Measurements from ENCODE around the gene EFCAB6.

EFCAB6 gene

GRCh38 chr22:43802897-43803495 is 9.1 kb downstream of the EFCAB6 start:
- no peak for TF ChIP-seq CTCF (IDR thresholded peaks at IDR 0.05; ENCODE audit: low read depth, low read length)
- no peak overlapping the region for H3K4me3 ChIP-seq (ENCODE audit: low read depth, low read length)
- no peak for DNase-seq (ENCODE audit: low read depth, low spot score)
- in situ Hi-C loops (cut with HindIII; ENCODE audit: low sequenced_read_pairs), result no loop called here

- no peak for DNase-seq (ENCODE audit: low read depth, low spot score)
Measured at GRCh38 chr22:43800970-43801369, 11.1 kb downstream of the EFCAB6 start.

GRCh38 chr22:43798492-43798891 is 13.6 kb downstream of the EFCAB6 start:
- no peak for TF ChIP-seq CTCF (IDR thresholded peaks at IDR 0.05; ENCODE audit: low read depth, low read length)
- in situ Hi-C loops (cut with HindIII; ENCODE audit: low sequenced_read_pairs), result no loop called here
- no peak overlapping the region for H3K4me3 ChIP-seq (ENCODE audit: low read depth, low read length)
- no peak for DNase-seq (ENCODE audit: low read depth, low spot score)

More at GRCh38 chr22:43800970-43801369, 11.1 kb downstream of the EFCAB6 start:
- no peak overlapping the region for H3K4me3 ChIP-seq (ENCODE audit: low read depth, low read length)
- in situ Hi-C loops (cut with HindIII; ENCODE audit: low sequenced_read_pairs), result no loop called here
- TF ChIP-seq CTCF (IDR thresholded peaks at IDR 0.05; ENCODE audit: low read depth, low read length), result no peak

- in situ Hi-C loops (cut with HindIII; ENCODE audit: low sequenced_read_pairs), result no loop called here
- peak; percentile 29 for DNase-seq (ENCODE audit: low read depth, low spot score)
- peak; percentile 40 for TF ChIP-seq CTCF (IDR thresholded peaks at IDR 0.05; ENCODE audit: low read depth, low read length)
- H3K4me3 ChIP-seq (ENCODE audit: low read depth, low read length), result no peak overlapping the region
Measured at GRCh38 chr22:43796567-43796966, 15.5 kb downstream of the EFCAB6 start.

GRCh38 chr22:43795320-43795719 is 16.8 kb downstream of the EFCAB6 start:
- in situ Hi-C loops (cut with HindIII; ENCODE audit: low sequenced_read_pairs), result no loop called here
- H3K4me3 ChIP-seq (ENCODE audit: low read depth, low read length), result no peak overlapping the region
- no peak for DNase-seq (ENCODE audit: low read depth, low spot score)
- TF ChIP-seq CTCF (IDR thresholded peaks at IDR 0.05; ENCODE audit: low read depth, low read length), result no peak

- no peak overlapping the region for H3K4me3 ChIP-seq (ENCODE audit: low read depth, low read length)
- DNase-seq (ENCODE audit: low read depth, low spot score), result no peak
- no peak for TF ChIP-seq CTCF (IDR thresholded peaks at IDR 0.05; ENCODE audit: low read depth, low read length)
- in situ Hi-C loops (cut with HindIII; ENCODE audit: low sequenced_read_pairs), result no loop called here
Measured at GRCh38 chr22:43792905-43793304, 19.2 kb downstream of the EFCAB6 start.

All from astrocyte of the spinal cord (primary cell).